GM12878 (cell line): Measurements from ENCODE around the gene SOX6. TPM values are rescaled to one million over a fixed set of nuclear protein-coding genes. Genes with fewer than 3 reads are reported as not detected.

ENCODE experiments used
- ATAC-seq: fragments of 200-7000 bp; cut with Tn5 transposase; 3 replicates; pipeline ENCODE4 v1.9.1; 2020; ENCODE audit warnings: mild to moderate bottlenecking, moderate library complexity
- BruUV-seq: library from RNA; stranded (reverse); fragments of 400-500 nt; replicated peaks from 2 replicates; lab custom pipeline; 2021; lab: Mats Ljungman, UMichigan
- CTCF ChIA-PET: fragments of 300-600 bp; sonication (Branson Sonifier 250); formaldehyde crosslinking; extraction: SDS; loops from one replicate; lab custom pipeline; 2021; ENCODE audit warnings: inconsistent platforms; lab: Yijun Ruan, JAX
- POLR2A ChIA-PET: fragments of 350-600 bp; formaldehyde crosslinking; extraction: SDS; loops from one replicate; lab custom pipeline; 2021; ENCODE audit warnings: inconsistent platforms; lab: Charles Lee
- RAD21 ChIA-PET: fragments of 300-600 bp; sonication (Branson Sonifier 250); formaldehyde crosslinking; loops from one replicate; lab custom pipeline; 2023; ENCODE audit warnings: antibody characterized with exemption; ENCODE audit not compliant: unreplicated experiment; lab: Charles Lee
- SMC1A ChIA-PET: fragments of 300-600 bp; sonication (Branson Sonifier 250); formaldehyde crosslinking; loops from one replicate; lab custom pipeline; 2023; ENCODE audit not compliant: unreplicated experiment, uncharacterized antibody; lab: Charles Lee
- DNase-seq: peaks from one replicate; pipeline ENCODE4 v3.0.0-alpha.2; 2011; ENCODE audit warnings: low read depth, low spot score
- FAIRE-seq: peaks from 3 replicates; lab custom pipeline; 2011; peaks lifted over from hg19 to GRCh38; lab: Jason Lieb, UNC
- H2AFZ ChIP-seq: 2 replicates; pipeline ENCODE4 v1.6.0; 2011; ENCODE audit warnings: low read depth, low read length, control low read depth; ENCODE audit not compliant: control insufficient read depth
- H3K27ac ChIP-seq: 2 replicates; pipeline ENCODE4 v1.5.1; 2011; ENCODE audit warnings: control low read depth; ENCODE audit not compliant: control insufficient read depth, insufficient read depth
- H3K27me3 ChIP-seq, 2 experiments: replicated peaks in 1 of 2; 2 replicates each; pipeline versions ENCODE4 v1.6.0 to v1.6.1; 2011; ENCODE audit warnings: low read length in 1 of 2; ENCODE audit not compliant: control insufficient read depth in 2 of 2, insufficient read depth in 2 of 2
- H3K36me3 ChIP-seq, 2 experiments: 2 replicates each; pipeline ENCODE4 v1.5.1; 2011; ENCODE audit warnings: low read length in 1 of 2; ENCODE audit not compliant: control insufficient read depth in 2 of 2, insufficient read depth in 2 of 2
- H3K4me1 ChIP-seq: 2 replicates; pipeline ENCODE4 v1.6.1; 2011; ENCODE audit warnings: mild to moderate bottlenecking, low read length, moderate library complexity, mixed read lengths; ENCODE audit not compliant: control insufficient read depth, insufficient read depth
- H3K4me2 ChIP-seq: 2 replicates; pipeline ENCODE4 v1.6.0; 2011; ENCODE audit warnings: control low read depth; ENCODE audit not compliant: control insufficient read depth, insufficient read depth
- H3K4me3 ChIP-seq: fragments of 200-600 bp; sonication (generic); 2 replicates; pipeline ENCODE4 v1.5.1; 2016
- H3K79me2 ChIP-seq: 2 replicates; pipeline ENCODE4 v1.6.0; 2011; ENCODE audit warnings: low read length; ENCODE audit not compliant: control insufficient read depth, insufficient read depth
- H3K9ac ChIP-seq: 2 replicates; pipeline ENCODE4 v1.8.0; 2011; ENCODE audit warnings: low read length, control low read depth, mixed read lengths; ENCODE audit not compliant: control insufficient read depth, insufficient read depth
- H3K9me3 ChIP-seq: replicated peaks from 3 replicates; pipeline ENCODE4 v1.5.1; 2011; ENCODE audit warnings: mild to moderate bottlenecking, low read length; ENCODE audit not compliant: control insufficient read depth, insufficient read depth
- H4K20me1 ChIP-seq: 2 replicates; pipeline ENCODE4 v1.6.0; 2011; ENCODE audit not compliant: control insufficient read depth, insufficient read depth
- ATF2 ChIP-seq: IDR thresholded peaks from 2 replicates; pipeline ENCODE4 v1.6.1; 2012; ENCODE audit warnings: low read length, inconsistent platforms
- CBX3 ChIP-seq: fragments of 200-600 bp; sonication (generic); IDR thresholded peaks from 2 replicates; pipeline ENCODE4 v1.6.1; 2016; ENCODE audit warnings: low read depth, borderline replicate concordance
- CREB1 ChIP-seq: IDR thresholded peaks from 2 replicates; pipeline ENCODE4 v1.6.1; 2012; ENCODE audit warnings: low read depth, mild to moderate bottlenecking, inconsistent platforms
- ETV6 ChIP-seq, 2 experiments: fragments of 450-650 bp in 1 of 2; IDR thresholded peaks in 1 of 2; conservative IDR thresholded peaks in 1 of 2; 2 replicates each; pipeline ENCODE4 v1.6.1; 2014; ENCODE audit warnings: antibody characterized with exemption in 1 of 2, borderline replicate concordance in 1 of 2, low read depth in 1 of 2, mild to moderate bottlenecking in 1 of 2, moderate library complexity in 1 of 2
- IRF4 ChIP-seq: IDR thresholded peaks from 2 replicates; pipeline ENCODE4 v1.6.1; 2011; ENCODE audit warnings: low read depth, low read length
- MTA2 ChIP-seq: fragments of 450-650 bp; IDR thresholded peaks from 2 replicates; pipeline ENCODE4 v1.6.1; 2016; ENCODE audit warnings: low read depth, mild to moderate bottlenecking, moderate library complexity
- NFIC ChIP-seq: IDR thresholded peaks from 2 replicates; pipeline ENCODE4 v1.6.1; 2012; ENCODE audit warnings: low read depth, mild to moderate bottlenecking, inconsistent platforms, low read length, moderate library complexity
- NRF1 ChIP-seq: conservative IDR thresholded peaks from 2 replicates; pipeline ENCODE4 v1.6.1; 2011; ENCODE audit warnings: mild to moderate bottlenecking, low read depth, low read length, improper control_type of control experiment
- POLR2AphosphoS5 ChIP-seq: IDR thresholded peaks from 2 replicates; pipeline ENCODE4 v1.6.1; 2011; ENCODE audit warnings: mild to moderate bottlenecking, low read length, inconsistent platforms
- POU2F2 ChIP-seq: IDR thresholded peaks from 3 replicates; pipeline ENCODE4 v1.6.1; 2011; ENCODE audit warnings: low read depth, mild to moderate bottlenecking, low read length, borderline replicate concordance
- RAD21 ChIP-seq: IDR thresholded peaks from 2 replicates; pipeline ENCODE4 v1.6.1; 2011; ENCODE audit warnings: mild to moderate bottlenecking, low read depth, low read length, moderate library complexity; ENCODE audit not compliant: insufficient read depth
- SUZ12 ChIP-seq: fragments of 200-600 bp; sonication (generic); IDR thresholded peaks from one replicate; pipeline ENCODE4 v1.6.1; 2018; ENCODE audit warnings: antibody characterized with exemption, mild to moderate bottlenecking; ENCODE audit not compliant: unreplicated experiment
- ZBTB33 ChIP-seq: fragments of 450-650 bp; IDR thresholded peaks from 2 replicates; pipeline ENCODE4 v1.6.1; 2017; ENCODE audit warnings: mild to moderate bottlenecking
- ZNF207 ChIP-seq: fragments of 450-650 bp; IDR thresholded peaks from 2 replicates; pipeline ENCODE4 v1.6.1; 2014; ENCODE audit warnings: antibody characterized with exemption, mild to moderate bottlenecking, borderline replicate concordance
- ZNF24 ChIP-seq: fragments of 450-650 bp; IDR thresholded peaks from 2 replicates; pipeline ENCODE4 v1.6.1; 2017; ENCODE audit warnings: antibody characterized with exemption, mild to moderate bottlenecking
- ZNF274 ChIP-seq: IDR thresholded peaks from one replicate; pipeline ENCODE4 v1.8.0; 2011; ENCODE audit not compliant: insufficient read length, insufficient read depth
- WGBS: methylation state at CpG from one replicate; pipeline ENCODE4 v1.1.6; 2016; ENCODE audit warnings: low lambda C conversion rate; ENCODE audit not compliant: insufficient replicate concordance, insufficient coverage; ENCODE audit errors: missing lambda C conversion rate; 5-methylcytosine and 5-hydroxymethylcytosine counted together
- in situ Hi-C: fragments of 300-500 bp; cut with MboI; formaldehyde crosslinking; loops from 9 replicates; pipeline ENCODE4 v1.14.3; 2018; ENCODE audit warnings: mixed read lengths
- intact Hi-C: fragments of 100-400 bp; cut with micrococcal nuclease; formaldehyde crosslinking; loops from one replicate; pipeline ENCODE4 v1.14.2; 2022; ENCODE audit not compliant: unreplicated experiment
- polyA plus RNA-seq, 11 experiments: library from polyadenylated mRNA; depleted of rRNA in 4 of 11; unstranded in 6 of 11; stranded (reverse) in 5 of 11; fragments of >200 nt; fragmentation: Nextera tagmentation in 4 of 11; fragmentation: Illumina TruSeq in 1 of 11; extraction: Ambion mirVana in 4 of 11; extraction: Trizol in 1 of 11; gene quantifications; 1 replicate in 1 of 11; 2 replicates in 10 of 11; pipeline versions ENCODE4 v1.2.1 to v1.2.3, GENCODE V29; 2011 to 2016; ENCODE audit warnings: inconsistent platforms in 2 of 11, missing spikeins in 2 of 11, low read depth in 1 of 11
- total RNA-seq, 4 experiments: library from RNA; depleted of rRNA in 3 of 4; stranded (reverse); fragments of >200 nt in 3 of 4; fragmentation: Illumina TruSeq in 1 of 4; extraction: Trizol in 1 of 4; gene quantifications; 2 replicates each; pipeline versions ENCODE4 v1.2.1 to v1.2.3, GENCODE V29; 2013 to 2021

The SOX6 gene
- total and polyA plus RNA-seq, 10 of the 15 experiments (the other 5 are each of a cell fraction or from before 2014, with no cell fraction given): 0.03 to 0.71 (median 0.29) TPM; not detected in 4

- intact Hi-C loops (no loop called here), in situ Hi-C loops (no loop called here)
- no peak for DNase-seq
- no peak for TF ChIP-seq NRF1
- TF ChIP-seq POLR2AphosphoS5: no peak
- TF ChIP-seq POU2F2: no peak
- TF ChIP-seq RAD21: no peak
- TF ChIP-seq ZNF24: no peak
- TF ChIP-seq ZNF274: no peak
- no peak for TF ChIP-seq CREB1
- no peak for TF ChIP-seq CBX3
- TF ChIP-seq ETV6 (conservative IDR thresholded peaks at IDR 0.05 in 1 of 2, IDR thresholded peaks at IDR 0.05 in 1 of 2; ENCODE audit: borderline replicate concordance in 1 of 2, low read depth in 1 of 2): no peak
- TF ChIP-seq NFIC: no peak
- no peak for TF ChIP-seq IRF4
- TF ChIP-seq ATF2: no peak
- TF ChIP-seq SUZ12: no peak
- TF ChIP-seq MTA2: no peak
- TF ChIP-seq ZBTB33: no peak
- no peak for TF ChIP-seq ZNF207
- ChIA-PET SMC1A (no interaction called here), RAD21 (no interaction called here), CTCF (no interaction called here), POLR2A (no interaction called here)
- Histone ChIP-seq H3K9me3 (no peaks in the 10 kb centered on the region), H3K27me3 (no peaks in the 10 kb centered on the region), H3K27ac (no peak overlapping the region), H3K4me3 (no peak overlapping the region), H3K36me3 (no peaks in the 10 kb centered on the region), H2AFZ (no peak overlapping the region), H3K79me2 (no peaks in the 10 kb centered on the region), H3K4me1 (no peaks in the 10 kb centered on the region), H3K9ac (no peak overlapping the region), H4K20me1 (no peaks in the 10 kb centered on the region), H3K4me2 (no peak overlapping the region)
- ATAC-seq: no peak
- BruUV-seq: no TSS peak
- 0% methylated on average over 1 of the region's 1 CpG for WGBS
- FAIRE-seq: no peak
Observed at GRCh38 chr11:16166571-16166970, 189.8 kb downstream of the SOX6 start.
